GM23248 (cell line): ENCODE data around the gene KLHL22.

Source experiments
- EZH2 ChIP-seq: fragments of 200-600 bp; sonication (generic); IDR thresholded peaks from 2 replicates; pipeline ENCODE4 v1.6.1; 2018; ENCODE audit warnings: antibody characterized with exemption, mild to moderate bottlenecking; ENCODE audit not compliant: insufficient read depth, poor library complexity, severe bottlenecking
- EZH2phosphoT487 ChIP-seq: fragments of 200-600 bp; sonication (generic); IDR thresholded peaks from 2 replicates; pipeline ENCODE4 v1.6.1; 2018; ENCODE audit warnings: antibody characterized with exemption, moderate library complexity, mild to moderate bottlenecking, low read depth; ENCODE audit not compliant: insufficient read depth

GRCh38 chr22:20427945-20428417 lies 67.6 kb downstream of the KLHL22 start:
- TF ChIP-seq EZH2: no peak
- TF ChIP-seq EZH2phosphoT487: no peak
